H1 (cell line): ENCODE measurements around the gene ITSN1. TPM values are rescaled to one million over a fixed set of nuclear protein-coding genes. Genes with fewer than 3 reads are reported as not detected.
A peak's percentile ranks its signal among the peaks of the same experiment; 100 is the strongest.

Experiments used
- CTCF ChIA-PET: fragments of 300-600 bp; sonication (Branson Sonifier 250); formaldehyde crosslinking; loops from one replicate; lab custom pipeline; 2021; ENCODE audit not compliant: partially characterized antibody; lab: Charles Lee
- POLR2A ChIA-PET: fragments of 300-600 bp; sonication (Branson Sonifier 250); formaldehyde crosslinking; loops from one replicate; lab custom pipeline; 2021; ENCODE audit warnings: inconsistent platforms; ENCODE audit not compliant: partially characterized antibody; lab: Charles Lee
- DNase-seq, 2 experiments: peaks; one replicate each; pipeline versions ENCODE4 v3.0.0 to v3.0.0-alpha.2; 2010 to 2022; ENCODE audit warnings: low spot score in 2 of 2, low read depth in 1 of 2, mixed read lengths in 1 of 2
- FAIRE-seq: peaks from 2 replicates; lab custom pipeline; 2011; peaks lifted over from hg19 to GRCh38; lab: Jason Lieb, UNC
- H2AFZ ChIP-seq: 2 replicates; pipeline ENCODE4 v1.8.1; 2012; ENCODE audit warnings: low read length, inconsistent platforms
- H2AK5ac ChIP-seq: 2 replicates; pipeline ENCODE4 v1.6.1; 2013; ENCODE audit warnings: low read depth, low read length
- H2BK120ac ChIP-seq: replicated peaks from 2 replicates; pipeline ENCODE3; 2013; ENCODE audit warnings: low read depth, low read length, inconsistent platforms
- H2BK12ac ChIP-seq: 2 replicates; pipeline ENCODE4 v1.6.1; 2013; ENCODE audit warnings: low read depth, low read length
- H2BK15ac ChIP-seq: 2 replicates; pipeline ENCODE4 v1.6.1; 2013; ENCODE audit warnings: low read length
- H2BK20ac ChIP-seq: 2 replicates; pipeline ENCODE4 v1.6.1; 2013; ENCODE audit warnings: low read length
- H2BK5ac ChIP-seq: 2 replicates; pipeline ENCODE4 v1.6.1; 2013; ENCODE audit warnings: low read depth, low read length
- H3K14ac ChIP-seq: 2 replicates; pipeline ENCODE4 v1.6.1; 2013; ENCODE audit warnings: inconsistent platforms; ENCODE audit not compliant: insufficient read length
- H3K18ac ChIP-seq: 2 replicates; pipeline ENCODE4 v1.6.1; 2013; ENCODE audit warnings: low read length; ENCODE audit errors: extremely low read depth
- H3K23ac ChIP-seq: 2 replicates; pipeline ENCODE4 v1.6.1; 2013; ENCODE audit warnings: inconsistent platforms; ENCODE audit not compliant: insufficient read length
- H3K23me2 ChIP-seq: 2 replicates; pipeline ENCODE4 v1.6.1; 2013; ENCODE audit warnings: low read depth, low read length
- H3K27ac ChIP-seq: 2 replicates; pipeline ENCODE4 v1.6.1; 2011; ENCODE audit warnings: low read depth, low read length, inconsistent platforms
- H3K27me3 ChIP-seq, 4 experiments: replicated peaks in 1 of 4; 1 replicate in 1 of 4; 2 replicates in 3 of 4; pipeline versions ENCODE4 v1.6.1 to v1.8.1; 2011 to 2013; ENCODE audit warnings: low read length in 3 of 4, mild to moderate bottlenecking in 3 of 4, inconsistent platforms in 2 of 4, mixed read lengths in 2 of 4, moderate library complexity in 1 of 4; ENCODE audit not compliant: control insufficient read depth in 3 of 4, insufficient read depth in 3 of 4; ENCODE audit errors: extremely low read depth in 1 of 4
- H3K36me3 ChIP-seq, 4 experiments: 2 replicates each; pipeline versions ENCODE4 v1.6.1 to v1.8.1; 2011 to 2013; ENCODE audit warnings: mild to moderate bottlenecking in 4 of 4, low read length in 3 of 4, moderate library complexity in 2 of 4, control low read depth in 1 of 4, inconsistent platforms in 1 of 4; ENCODE audit not compliant: insufficient read depth in 4 of 4, control insufficient read depth in 2 of 4
- H3K4ac ChIP-seq: replicated peaks from 2 replicates; pipeline ENCODE3; 2013; ENCODE audit warnings: low read length, low read depth, mixed read lengths, inconsistent platforms; ENCODE audit not compliant: insufficient read length
- H3K4me1 ChIP-seq, 4 experiments: replicated peaks in 1 of 4; 1 replicate in 1 of 4; 2 replicates in 3 of 4; pipeline versions ENCODE4 v1.6.1 to v1.8.1; 2011 to 2013; ENCODE audit warnings: low read length in 3 of 4, inconsistent platforms in 2 of 4, mixed read lengths in 1 of 4; ENCODE audit not compliant: insufficient read depth in 4 of 4, control insufficient read depth in 3 of 4
- H3K4me2 ChIP-seq, 2 experiments: 2 replicates each; pipeline versions ENCODE4 v1.6.1 to v1.8.1; 2011 to 2013; ENCODE audit warnings: low read depth in 2 of 2, low read length in 2 of 2, control low read depth in 1 of 2, inconsistent platforms in 1 of 2, mild to moderate bottlenecking in 1 of 2; ENCODE audit not compliant: insufficient read depth in 1 of 2
- H3K4me3 ChIP-seq, 4 experiments: fragments of 200-600, 300-600 bp in 1 of 4; sonication (generic), shearing (Covaris generic), sonication (Bioruptor Twin) in 1 of 4; 2 replicates each; pipeline versions ENCODE4 v1.5.1 to v1.8.1; 2011 to 2016; ENCODE audit warnings: low read length in 4 of 4, low read depth in 3 of 4, control low read depth in 2 of 4, inconsistent platforms in 2 of 4, mild to moderate bottlenecking in 2 of 4, mixed read lengths in 1 of 4, moderate library complexity in 1 of 4; ENCODE audit not compliant: insufficient read depth in 2 of 4; ENCODE audit errors: extremely low read depth in 1 of 4
- H3K56ac ChIP-seq: replicated peaks from 2 replicates; pipeline ENCODE3; 2013; ENCODE audit warnings: low read depth, mild to moderate bottlenecking, mixed read lengths, low read length, inconsistent platforms; ENCODE audit not compliant: insufficient read length
- H3K79me1 ChIP-seq: 2 replicates; pipeline ENCODE4 v1.6.1; 2013; ENCODE audit warnings: low read depth, low read length, control low read depth
- H3K79me2 ChIP-seq, 2 experiments: 2 replicates each; pipeline versions ENCODE4 v1.6.1 to v1.8.1; 2012 to 2013; ENCODE audit warnings: low read length in 2 of 2, mild to moderate bottlenecking in 2 of 2, inconsistent platforms in 1 of 2; ENCODE audit not compliant: insufficient read depth in 2 of 2, control insufficient read depth in 1 of 2
- H3K9ac ChIP-seq, 4 experiments: replicated peaks in 1 of 4; 1 replicate in 1 of 4; 2 replicates in 3 of 4; pipeline versions ENCODE4 v1.6.1 to v1.8.1; 2011 to 2013; ENCODE audit warnings: low read depth in 3 of 4, low read length in 3 of 4, control low read depth in 2 of 4, mild to moderate bottlenecking in 2 of 4, moderate library complexity in 2 of 4, inconsistent platforms in 1 of 4; ENCODE audit errors: extremely low read depth in 1 of 4
- H3K9me3 ChIP-seq, 2 experiments: 2 replicates each; pipeline versions ENCODE4 v1.6.1 to v1.8.1; 2012 to 2013; ENCODE audit warnings: mild to moderate bottlenecking in 2 of 2, moderate library complexity in 2 of 2, control low read depth in 1 of 2, inconsistent platforms in 1 of 2, low read depth in 1 of 2, low read length in 1 of 2, mixed read lengths in 1 of 2; ENCODE audit not compliant: insufficient read depth in 2 of 2
- H4K20me1 ChIP-seq, 2 experiments: replicated peaks in 1 of 2; 2 replicates each; pipeline versions ENCODE3 to v1.8.1; 2011 to 2013; ENCODE audit warnings: inconsistent platforms in 2 of 2, low read length in 2 of 2, mild to moderate bottlenecking in 1 of 2; ENCODE audit not compliant: insufficient read depth in 2 of 2, control insufficient read depth in 1 of 2
- H4K5ac ChIP-seq: 2 replicates; pipeline ENCODE4 v1.6.1; 2013; ENCODE audit warnings: low read length, low read depth, mixed read lengths, inconsistent platforms; ENCODE audit not compliant: insufficient read length
- H4K8ac ChIP-seq: 2 replicates; pipeline ENCODE4 v1.8.0; 2013; ENCODE audit warnings: mild to moderate bottlenecking, moderate library complexity, low read length, inconsistent platforms; ENCODE audit not compliant: insufficient read depth; ENCODE audit errors: extremely low read depth
- H4K91ac ChIP-seq: replicated peaks from 2 replicates; pipeline ENCODE3; 2013; ENCODE audit warnings: low read length, mixed read lengths, inconsistent platforms; ENCODE audit not compliant: insufficient read length
- WGBS, 2 experiments: shearing (Covaris generic) in 1 of 2; methylation state at CpG; one replicate each; pipeline versions ENCODE4 v1.1.6 to v1.1.7; 2013 to 2015; ENCODE audit warnings: low lambda C conversion rate in 2 of 2, mixed read lengths in 2 of 2, inconsistent platforms in 1 of 2, low coverage in 1 of 2, missing lambda C conversion rate in 1 of 2; ENCODE audit not compliant: insufficient replicate concordance in 2 of 2, insufficient coverage in 1 of 2, insufficient read length in 1 of 2; ENCODE audit errors: extremely low coverage in 1 of 2, missing lambda C conversion rate in 1 of 2; 5-methylcytosine and 5-hydroxymethylcytosine counted together
- polyA plus RNA-seq, 7 experiments: library from polyadenylated mRNA; depleted of rRNA in 3 of 7; stranded (reverse) in 5 of 7; unstranded in 2 of 7; fragments of >200 nt in 5 of 7; fragments of 200-250 nt in 2 of 7; gene quantifications; 1 replicate in 5 of 7; 2 replicates in 1 of 7; 4 replicates in 1 of 7; pipeline versions ENCODE4 v1.2.1 to v1.2.3, GENCODE V29; 2011 to 2013; ENCODE audit warnings: missing spikeins in 2 of 7, mixed read lengths in 2 of 7
- total RNA-seq: library from RNA; stranded (reverse); fragmentation: NEBNext Ultra II Directional; extraction: Animal tissue kit (Norgen Biotek cat#: 25700); gene quantifications from 2 replicates; pipeline ENCODE4 v1.2.1, GENCODE V29; 2021
- TF ChIP-seq, protein P1 (sequence below), 3 experiments: IDR thresholded peaks; 1 replicate in 2 of 3; 2 replicates in 1 of 3; pipeline versions ENCODE4 v1.5.1 to v1.6.1; 2011; ENCODE audit warnings: low read length in 3 of 3, mild to moderate bottlenecking in 3 of 3, inconsistent platforms in 2 of 3, low read depth in 1 of 3, moderate library complexity in 1 of 3; ENCODE audit not compliant: insufficient read depth in 1 of 3; ENCODE audit errors: control extremely low read depth in 1 of 3

ITSN1 gene
- total and polyA plus RNA-seq, 2 of the 8 experiments (the other 6 are each of a cell fraction or from before 2014, with no cell fraction given) = 60.8 to 78.1 TPM

DNA sequence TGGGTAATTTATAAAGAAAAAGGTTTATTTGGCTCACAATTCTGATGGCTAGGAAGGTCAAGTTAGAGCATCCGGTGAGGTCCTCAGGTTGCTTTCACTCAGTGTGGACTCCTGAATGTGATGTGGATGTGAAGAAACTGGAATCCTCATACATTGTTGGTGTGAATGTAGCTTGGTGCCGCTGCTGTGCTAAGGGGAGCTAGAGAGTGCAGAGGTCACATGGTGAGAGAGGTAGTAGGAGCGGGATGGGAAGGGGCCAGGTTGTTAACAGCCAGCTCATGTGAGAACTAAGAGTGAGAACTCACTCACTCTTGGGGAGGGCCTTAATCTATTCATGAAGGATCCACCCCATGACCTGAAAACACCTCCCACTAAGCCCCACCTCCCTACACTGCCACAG, 21.8 kb downstream of the ITSN1 start:
- 94% methylated on average over 3 of the region's 3 CpGs; no CpG with 5 or more reads in 1 of the 2 experiments for WGBS, 2 experiments
- Histone ChIP-seq H2BK5ac (peak overlapping the region; percentile 31; the same call in 1 of the 2 replicates), H4K5ac (no peak overlapping the region), H3K9me3 (no peaks in the 10 kb centered on the region), H3K27me3 (no peaks in the 10 kb centered on the region), H3K36me3 (no peaks in the 10 kb centered on the region), H3K18ac (no peak overlapping the region), H3K4me1 (peaks cover 0 to 9% (median under 1%) of the 10 kb centered on the region in 4 experiments; a peak in 2 of 7 replicates), H3K14ac (no peak overlapping the region), H2BK12ac (no peak overlapping the region), H3K56ac (no peak overlapping the region), H4K91ac (no peak overlapping the region), H4K20me1 (peaks cover 7 to 19% of the 10 kb centered on the region in 2 experiments), H3K4ac (no peak overlapping the region), H3K79me1 (peaks cover 6% of the 10 kb centered on the region), H2AFZ (no peak overlapping the region), H2AK5ac (0 out of 2 replicates have a peak overlapping the region, but pooled peaks have one; percentile 44), H3K23ac (no peak overlapping the region), H4K8ac (no peak overlapping the region), H3K27ac (no peak overlapping the region), H3K4me3 (no peak overlapping the region), H3K4me2 (no peak overlapping the region), H3K79me2 (peaks cover 24 to 98% of the 10 kb centered on the region in 2 experiments), H3K9ac (no peak overlapping the region), H2BK120ac (no peak overlapping the region), H2BK15ac (no peak overlapping the region), H2BK20ac (no peak overlapping the region), H3K23me2 (no peaks in the 10 kb centered on the region)
- ChIA-PET CTCF (interaction anchor here (0.9 kb wide), 1 partner anchor 15 kb away, joined by 3 read pairs; no protein-coding TSS in a partner anchor), POLR2A (interaction anchor here (1.8 kb wide), 1 partner anchor 20 kb away, joined by 7 read pairs; no protein-coding TSS in a partner anchor)
- DNase-seq (no peak), FAIRE-seq (no peak)
- TF ChIP-seq, protein P1, sequence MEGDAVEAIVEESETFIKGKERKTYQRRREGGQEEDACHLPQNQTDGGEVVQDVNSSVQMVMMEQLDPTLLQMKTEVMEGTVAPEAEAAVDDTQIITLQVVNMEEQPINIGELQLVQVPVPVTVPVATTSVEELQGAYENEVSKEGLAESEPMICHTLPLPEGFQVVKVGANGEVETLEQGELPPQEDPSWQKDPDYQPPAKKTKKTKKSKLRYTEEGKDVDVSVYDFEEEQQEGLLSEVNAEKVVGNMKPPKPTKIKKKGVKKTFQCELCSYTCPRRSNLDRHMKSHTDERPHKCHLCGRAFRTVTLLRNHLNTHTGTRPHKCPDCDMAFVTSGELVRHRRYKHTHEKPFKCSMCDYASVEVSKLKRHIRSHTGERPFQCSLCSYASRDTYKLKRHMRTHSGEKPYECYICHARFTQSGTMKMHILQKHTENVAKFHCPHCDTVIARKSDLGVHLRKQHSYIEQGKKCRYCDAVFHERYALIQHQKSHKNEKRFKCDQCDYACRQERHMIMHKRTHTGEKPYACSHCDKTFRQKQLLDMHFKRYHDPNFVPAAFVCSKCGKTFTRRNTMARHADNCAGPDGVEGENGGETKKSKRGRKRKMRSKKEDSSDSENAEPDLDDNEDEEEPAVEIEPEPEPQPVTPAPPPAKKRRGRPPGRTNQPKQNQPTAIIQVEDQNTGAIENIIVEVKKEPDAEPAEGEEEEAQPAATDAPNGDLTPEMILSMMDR (IDR thresholded peaks at IDR 0.05; ENCODE audit: control extremely low read depth in 1 of 3, insufficient read depth in 1 of 3, low read depth in 1 of 3, low read length in 3 of 3) = peak in 1 of 3 experiments; percentile 4; a peak in 1 of 4 replicates
